Neural progenitor cell (in vitro differentiated cells): ENCODE results near the gene IDS. TPM values are rescaled to one million over a fixed set of nuclear protein-coding genes. Genes with fewer than 3 reads are reported as not detected.
"Not testable (repeated sequence)": the region's sequence is repeated elsewhere in the genome, so short reads cannot be mapped to it uniquely, and the experiment has no call there.

ENCODE experiments used
- DNase-seq: peaks from one replicate; pipeline ENCODE4 v3.0.0-alpha.2; 2016; ENCODE audit warnings: low spot score
- H2AFZ ChIP-seq: fragments of 200-600 bp; sonication (generic); replicated peaks from 2 replicates; pipeline ENCODE4 v1.6.1; 2016; ENCODE audit warnings: antibody characterized with exemption
- H3F3A ChIP-seq: fragments of 200-600 bp; sonication (generic); 2 replicates; pipeline ENCODE4 v1.6.1; 2016; ENCODE audit warnings: antibody characterized with exemption, low read depth
- H3K27ac ChIP-seq: fragments of 200-600 bp; sonication (generic); 2 replicates; pipeline ENCODE4 v1.5.1; 2016; ENCODE audit warnings: mild to moderate bottlenecking
- H3K27me3 ChIP-seq: fragments of 200-600 bp; sonication (generic); 2 replicates; pipeline ENCODE4 v1.6.1; 2016; ENCODE audit warnings: mild to moderate bottlenecking, moderate library complexity
- H3K36me3 ChIP-seq: fragments of 200-600 bp; sonication (generic); 2 replicates; pipeline ENCODE4 v1.5.1; 2016
- H3K4me1 ChIP-seq: fragments of 200-600 bp; sonication (generic); 2 replicates; pipeline ENCODE4 v1.6.1; 2016; ENCODE audit warnings: mixed run types
- H3K4me2 ChIP-seq: fragments of 200-600 bp; sonication (generic); 2 replicates; pipeline ENCODE4 v1.6.1; 2016
- H3K4me3 ChIP-seq: fragments of 200-600 bp; sonication (generic); 2 replicates; pipeline ENCODE4 v1.5.1; 2016
- H3K79me2 ChIP-seq: fragments of 200-600 bp; sonication (generic); 2 replicates; pipeline ENCODE4 v1.6.1; 2016; ENCODE audit warnings: low read depth
- H3K9ac ChIP-seq: fragments of 200-600 bp; sonication (generic); 2 replicates; pipeline ENCODE4 v1.6.1; 2016
- H3K9me3 ChIP-seq: fragments of 200-600 bp; sonication (generic); 2 replicates; pipeline ENCODE4 v1.5.1; 2016; ENCODE audit warnings: low read depth
- H4K20me1 ChIP-seq: fragments of 200-600 bp; sonication (generic); 2 replicates; pipeline ENCODE4 v1.6.1; 2016; ENCODE audit warnings: low read depth
- H3K27ac Mint-ChIP-seq: 3 replicates; pipeline ENCODE4 v1.8.0; 2021; ENCODE audit warnings: mixed read lengths
- H3K27me3 Mint-ChIP-seq: 2 replicates; pipeline ENCODE4 v1.8.0; 2022; ENCODE audit warnings: low read depth, mild to moderate bottlenecking, inconsistent platforms, moderate library complexity, mixed read lengths; ENCODE audit not compliant: insufficient read depth
- H3K36me3 Mint-ChIP-seq: 3 replicates; pipeline ENCODE4 v1.8.0; 2021; ENCODE audit warnings: mixed read lengths
- H3K4me1 Mint-ChIP-seq: 3 replicates; pipeline ENCODE4 v1.8.0; 2021; ENCODE audit warnings: mixed read lengths
- H3K4me3 Mint-ChIP-seq: 3 replicates; pipeline ENCODE4 v1.8.0; 2021; ENCODE audit warnings: mild to moderate bottlenecking, moderate library complexity, mixed read lengths
- H3K9me3 Mint-ChIP-seq: 3 replicates; pipeline ENCODE4 v1.8.0; 2020; ENCODE audit warnings: mixed read lengths
- EZH2 ChIP-seq: fragments of 200-600 bp; sonication (generic); IDR thresholded peaks from 2 replicates; pipeline ENCODE4 v1.6.1; 2017; ENCODE audit warnings: antibody characterized with exemption, mild to moderate bottlenecking, moderate library complexity
- EZH2phosphoT487 ChIP-seq: fragments of 200-600 bp; sonication (generic); IDR thresholded peaks from 2 replicates; pipeline ENCODE4 v1.6.1; 2017; ENCODE audit warnings: antibody characterized with exemption
- total RNA-seq: library from RNA; depleted of rRNA; stranded (reverse); fragments of >200 nt; gene quantifications from 2 replicates; pipeline ENCODE4 v1.2.3, GENCODE V29; 2015; ENCODE audit warnings: low replicate concordance
- TF ChIP-seq, protein P1 (sequence below): fragments of 200-600 bp; sonication (generic); IDR thresholded peaks from 2 replicates; pipeline ENCODE4 v1.5.1; 2017; ENCODE audit warnings: antibody characterized with exemption, mild to moderate bottlenecking

The IDS gene
- total RNA-seq, 1 donor from 2014 or later, result 14.5 TPM

DNA sequence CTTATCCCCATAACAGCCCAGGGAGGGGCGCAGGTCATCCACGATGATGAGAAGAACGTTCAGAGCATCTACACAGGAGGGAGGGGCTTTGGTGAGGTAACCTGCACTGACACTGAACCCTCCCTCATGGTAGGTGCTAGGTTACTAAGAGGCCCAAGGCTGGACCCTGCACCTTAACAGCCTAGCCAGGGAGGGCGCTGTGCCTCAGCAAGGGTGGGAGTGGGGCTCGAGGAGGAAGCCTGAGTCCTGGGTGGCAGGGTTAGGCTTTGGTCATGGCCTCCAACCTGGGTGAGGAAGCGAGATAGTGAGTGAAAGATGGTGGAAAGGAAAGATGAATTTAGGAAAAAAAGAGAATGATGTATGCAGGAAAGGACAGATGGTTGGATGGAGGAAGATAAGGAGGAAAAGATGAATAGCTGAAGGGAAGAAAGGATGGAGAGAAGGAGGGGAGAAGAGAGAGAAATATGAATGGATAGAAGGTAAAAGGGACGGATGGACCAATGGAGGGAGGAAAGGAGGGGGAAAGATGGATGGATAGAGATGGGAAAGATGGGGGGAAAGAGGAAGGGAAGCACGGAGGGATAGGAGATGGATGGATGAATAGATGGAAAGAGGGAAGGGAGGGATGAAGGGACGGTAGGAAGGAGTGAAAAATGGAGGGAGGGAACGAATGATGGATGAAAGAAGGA lies 736 bp downstream of the IDS start:
- Histone ChIP-seq H3K36me3 (no peaks in the 10 kb centered on the region), H4K20me1 (no peaks in the 10 kb centered on the region), H3K27ac (no peak overlapping the region), H3K4me2 (peak overlapping the region; percentile 78), H3K4me1 (no peaks in the 10 kb centered on the region), H3K79me2 (no peaks in the 10 kb centered on the region), H2AFZ (no peak overlapping the region), H3K27me3 (no peaks in the 10 kb centered on the region), H3K9me3 (no peaks in the 10 kb centered on the region), H3K4me3 (peak overlapping the region; percentile 55), H3K9ac (peak overlapping the region; percentile 70), H3F3A (no peaks in the 10 kb centered on the region)
- Mint-ChIP-seq H3K27me3 (no peaks in the 10 kb centered on the region), H3K4me1 (peaks cover 14% of the 10 kb centered on the region), H3K27ac (peak overlapping the region; percentile 83), H3K36me3 (peaks cover 4% of the 10 kb centered on the region), H3K9me3 (peaks cover 5% of the 10 kb centered on the region), H3K4me3 (peak overlapping the region; percentile 83)
- peak; percentile 27 for DNase-seq
- TF ChIP-seq, protein P1, sequence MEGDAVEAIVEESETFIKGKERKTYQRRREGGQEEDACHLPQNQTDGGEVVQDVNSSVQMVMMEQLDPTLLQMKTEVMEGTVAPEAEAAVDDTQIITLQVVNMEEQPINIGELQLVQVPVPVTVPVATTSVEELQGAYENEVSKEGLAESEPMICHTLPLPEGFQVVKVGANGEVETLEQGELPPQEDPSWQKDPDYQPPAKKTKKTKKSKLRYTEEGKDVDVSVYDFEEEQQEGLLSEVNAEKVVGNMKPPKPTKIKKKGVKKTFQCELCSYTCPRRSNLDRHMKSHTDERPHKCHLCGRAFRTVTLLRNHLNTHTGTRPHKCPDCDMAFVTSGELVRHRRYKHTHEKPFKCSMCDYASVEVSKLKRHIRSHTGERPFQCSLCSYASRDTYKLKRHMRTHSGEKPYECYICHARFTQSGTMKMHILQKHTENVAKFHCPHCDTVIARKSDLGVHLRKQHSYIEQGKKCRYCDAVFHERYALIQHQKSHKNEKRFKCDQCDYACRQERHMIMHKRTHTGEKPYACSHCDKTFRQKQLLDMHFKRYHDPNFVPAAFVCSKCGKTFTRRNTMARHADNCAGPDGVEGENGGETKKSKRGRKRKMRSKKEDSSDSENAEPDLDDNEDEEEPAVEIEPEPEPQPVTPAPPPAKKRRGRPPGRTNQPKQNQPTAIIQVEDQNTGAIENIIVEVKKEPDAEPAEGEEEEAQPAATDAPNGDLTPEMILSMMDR, result peak; percentile 46
- no peak for TF ChIP-seq EZH2
- no peak for TF ChIP-seq EZH2phosphoT487

DNA sequence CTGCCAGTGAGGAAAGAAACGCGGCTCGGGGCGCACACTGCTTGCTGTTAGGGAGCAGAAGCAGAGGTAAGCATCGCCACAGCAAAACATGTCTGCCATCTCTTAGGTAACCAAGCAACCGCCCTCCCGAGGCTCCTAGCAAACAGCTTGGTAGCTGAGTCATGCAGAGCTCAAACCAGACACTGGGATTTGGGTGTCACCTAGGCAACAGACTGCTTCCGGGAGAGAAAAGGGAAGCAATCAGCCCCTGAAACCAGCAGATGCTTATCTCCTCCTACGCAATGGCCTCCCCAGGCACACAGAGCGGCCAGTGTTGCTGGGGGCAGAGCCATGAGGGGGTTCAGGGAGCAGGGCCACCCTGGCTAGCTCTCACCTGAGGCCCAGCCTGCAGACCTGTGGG lies 1.7 kb downstream of the IDS start:
- not testable (repeated sequence) for H3K27ac Mint-ChIP-seq, H3K9ac ChIP-seq, H4K20me1 ChIP-seq, H3F3A ChIP-seq, H3K4me1 ChIP-seq, H3K36me3 Mint-ChIP-seq, H3K27ac ChIP-seq, H2AFZ ChIP-seq, H3K4me3 ChIP-seq, H3K9me3 ChIP-seq, H3K27me3 ChIP-seq, H3K4me2 ChIP-seq, H3K4me3 Mint-ChIP-seq, H3K79me2 ChIP-seq, H3K9me3 Mint-ChIP-seq, H3K36me3 ChIP-seq, H3K27me3 Mint-ChIP-seq
- H3K4me1 Mint-ChIP-seq, result peaks cover 14% of the 10 kb centered on the region
- DNase-seq, result peak; percentile 21

DNA sequence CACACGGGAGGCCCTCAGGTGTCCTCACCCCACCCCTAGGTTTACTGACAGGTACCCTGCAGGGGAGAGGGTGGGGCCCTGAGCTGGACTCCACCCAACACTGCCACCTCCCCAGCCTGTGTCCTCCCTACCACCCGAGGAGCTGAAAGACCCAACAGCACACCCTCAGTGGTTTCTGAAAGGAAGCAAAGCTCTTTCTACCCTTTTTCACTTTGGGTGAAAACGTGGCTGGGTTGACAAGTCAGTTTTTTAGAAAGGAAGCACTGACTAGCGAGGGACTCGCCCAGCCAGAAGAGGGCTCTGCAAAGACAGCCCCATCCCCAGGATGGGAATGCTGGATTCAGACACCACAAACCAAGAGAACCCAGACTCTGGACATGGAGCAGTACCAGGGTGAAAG lies 2.2 kb downstream of the IDS start:
- not testable (repeated sequence) for H3K27ac Mint-ChIP-seq, H3K27ac ChIP-seq, H3K4me3 Mint-ChIP-seq, H3K4me1 ChIP-seq, H3K36me3 ChIP-seq, H3F3A ChIP-seq, DNase-seq, H3K4me3 ChIP-seq, H3K9me3 Mint-ChIP-seq, H3K27me3 Mint-ChIP-seq, H2AFZ ChIP-seq, H3K4me2 ChIP-seq, H3K36me3 Mint-ChIP-seq, H3K9me3 ChIP-seq, H3K79me2 ChIP-seq, H3K27me3 ChIP-seq, H3K9ac ChIP-seq, H4K20me1 ChIP-seq
- peaks cover 14% of the 10 kb centered on the region for H3K4me1 Mint-ChIP-seq

DNA sequence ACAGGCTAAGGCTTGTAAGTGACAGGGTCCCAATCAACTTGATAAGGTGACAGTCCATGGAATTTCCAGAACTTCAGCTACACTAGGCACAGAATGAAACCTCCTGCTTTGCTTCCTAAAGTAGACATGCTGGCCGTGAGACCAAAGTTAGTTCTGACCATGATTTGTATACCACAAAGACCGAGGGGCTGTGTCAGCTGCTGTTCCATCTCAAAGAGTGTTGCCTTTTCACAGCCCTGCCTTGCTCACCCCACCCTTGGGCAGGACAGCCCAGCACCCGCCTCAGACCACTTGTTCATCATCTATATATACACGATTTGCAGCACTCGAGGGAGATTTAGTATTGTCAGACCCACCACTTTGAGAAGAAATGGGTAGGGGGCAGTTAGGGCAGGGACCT lies 5.3 kb downstream of the IDS start:
- Histone ChIP-seq H3F3A (no peaks in the 10 kb centered on the region), H4K20me1 (no peaks in the 10 kb centered on the region), H3K79me2 (no peaks in the 10 kb centered on the region), H3K27ac (no peak overlapping the region), H3K4me2 (no peak overlapping the region), H3K9me3 (no peaks in the 10 kb centered on the region), H3K27me3 (no peaks in the 10 kb centered on the region), H3K4me3 (no peak overlapping the region), H3K9ac (no peak overlapping the region), H2AFZ (no peak overlapping the region), H3K4me1 (no peaks in the 10 kb centered on the region), H3K36me3 (no peaks in the 10 kb centered on the region)
- Mint-ChIP-seq H3K36me3 (peaks cover 11% of the 10 kb centered on the region), H3K9me3 (peaks cover 3% of the 10 kb centered on the region), H3K4me3 (no peak overlapping the region), H3K27me3 (no peaks in the 10 kb centered on the region), H3K4me1 (peaks cover 7% of the 10 kb centered on the region), H3K27ac (no peak overlapping the region)
- no peak for DNase-seq
- TF ChIP-seq EZH2phosphoT487 (no peak), EZH2 (no peak)
- TF ChIP-seq, protein P1, result no peak
